ENCODE data around the gene FBXW10.
A peak's percentile ranks its signal among the peaks of the same experiment; 100 is the strongest.
"Not testable (repeated sequence)": the region's sequence is repeated elsewhere in the genome, so short reads cannot be mapped to it uniquely, and the experiment has no call there.

The FBXW10 gene

DNA sequence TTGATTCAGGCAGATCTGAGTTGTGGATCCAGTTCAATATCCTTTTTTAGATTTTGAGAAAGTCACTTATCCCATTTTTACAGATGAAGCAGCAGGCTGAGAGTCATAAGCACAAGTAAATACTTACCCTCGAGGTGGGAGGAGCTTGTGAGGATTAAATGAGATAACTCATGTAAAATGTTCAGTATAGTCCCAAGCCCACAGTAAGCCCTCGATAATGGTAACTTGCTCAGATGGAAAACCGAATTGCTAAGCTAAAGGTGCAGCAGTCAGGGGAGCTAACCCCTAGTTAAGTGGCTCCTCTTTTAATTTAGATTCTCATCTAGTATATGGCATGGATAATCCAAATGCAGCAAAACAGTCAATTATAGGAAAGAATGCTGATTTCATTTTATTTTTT lies 72.1 kb downstream of the FBXW10 start:
- not testable (repeated sequence) for DNase-seq (ENCODE audit: extremely low spot score, insufficient read length, low read depth); FAIRE-seq

DNA sequence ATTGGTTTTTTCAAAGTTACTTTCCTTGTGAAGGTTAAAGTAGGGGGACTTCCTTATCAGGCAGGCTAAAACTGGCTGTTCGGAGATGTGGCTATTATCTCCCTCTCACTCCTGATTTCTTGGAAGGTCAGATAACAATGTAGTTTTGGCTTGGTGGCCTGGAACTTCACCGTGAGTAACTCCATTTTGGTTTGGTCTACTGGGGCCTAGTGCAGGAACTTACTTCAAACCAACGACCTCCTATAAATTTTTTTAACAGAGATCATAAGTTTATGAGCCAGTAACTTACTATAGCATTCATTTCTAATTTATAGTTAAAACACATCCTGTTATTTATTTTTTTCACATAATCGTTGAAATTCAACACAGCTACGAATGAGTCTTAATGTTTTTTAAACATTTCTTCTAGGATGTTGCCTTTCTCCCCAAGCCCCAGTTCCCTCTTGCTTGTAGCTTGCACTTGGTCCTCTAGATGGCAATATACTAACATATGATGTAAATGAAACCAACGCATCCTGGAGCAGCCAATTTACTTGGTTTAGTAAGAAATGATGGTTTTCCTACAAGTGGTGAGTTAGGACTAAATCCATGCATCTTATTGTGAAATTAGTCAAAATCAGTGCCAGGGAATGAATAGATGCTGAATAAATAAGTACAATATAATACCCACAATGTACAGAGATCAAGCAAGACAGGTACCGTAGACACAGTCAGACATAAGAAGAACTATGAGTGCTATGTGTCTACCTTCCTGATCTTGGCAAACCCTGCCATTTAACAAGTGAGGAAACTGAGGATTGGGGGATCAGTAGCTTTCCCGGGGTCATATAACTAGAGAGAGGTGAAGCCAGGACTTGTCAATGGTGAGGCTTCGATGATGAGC lies 72.9 kb downstream of the FBXW10 start:
- DNase-seq (ENCODE audit: extremely low spot score, insufficient read length, low read depth): not testable (repeated sequence)
- peak; percentile 88 for FAIRE-seq

DNA sequence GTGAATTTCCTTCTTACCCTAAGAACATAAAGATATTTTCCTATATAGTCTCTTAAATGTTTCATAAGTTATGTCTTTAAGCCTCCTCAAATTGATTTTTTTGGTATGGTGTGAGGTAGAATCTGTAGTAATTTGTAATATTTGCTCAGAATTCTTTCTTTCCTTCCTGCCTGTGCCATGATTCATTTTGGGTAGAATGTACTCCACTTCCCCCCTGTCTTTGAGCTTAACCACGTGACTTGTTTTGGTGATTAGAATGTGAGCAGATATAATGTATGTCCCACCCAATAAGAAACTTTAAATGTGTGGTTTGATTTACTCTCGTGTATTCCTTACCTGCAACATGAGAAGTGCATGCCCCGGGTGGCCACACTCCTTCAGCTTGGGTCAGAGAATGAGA lies 77.6 kb downstream of the FBXW10 start:
- not testable (repeated sequence) for DNase-seq (ENCODE audit: extremely low spot score, insufficient read length, low read depth)

GRCh38 chr17:18827613-18828012 lies 83.8 kb downstream of the FBXW10 start:
- not testable (repeated sequence) for FAIRE-seq; DNase-seq (ENCODE audit: extremely low spot score, insufficient read length, low read depth)

More for the DNA sequence above, 77.6 kb downstream of the FBXW10 start:
- not testable (repeated sequence) for FAIRE-seq
